ENCODE results near the gene CHRM2. TPM values are rescaled to one million over a fixed set of nuclear protein-coding genes. Genes with fewer than 3 reads are reported as not detected.

CHRM2 gene
- polyA plus RNA-seq, 4 donors: 2.5 to 3.9 (median 3.3) TPM

GRCh38 chr7:137018468-137018867 is 150.0 kb downstream of the CHRM2 start:
- DNase-seq (ENCODE audit: low read depth in 4 of 4, low spot score in 2 of 4): no peak

GRCh38 chr7:137020351-137020750 is 151.9 kb downstream of the CHRM2 start:
- peak in 1 of 4 donors; percentile 6 for DNase-seq (ENCODE audit: low read depth in 4 of 4, low spot score in 2 of 4)

- no peak for DNase-seq (ENCODE audit: low read depth in 4 of 4, low spot score in 2 of 4)
These were observed 157.2 kb downstream of the CHRM2 start for GRCh38 chr7:137025469-137026175.

GRCh38 chr7:137026176-137026500 is 157.7 kb downstream of the CHRM2 start:
- DNase-seq (ENCODE audit: low read depth in 4 of 4, low spot score in 2 of 4): no peak

- DNase-seq (ENCODE audit: low read depth in 4 of 4, low spot score in 2 of 4): no peak
These were observed 164.0 kb downstream of the CHRM2 start for GRCh38 chr7:137032436-137032835.

GRCh38 chr7:137036768-137037167 is 168.3 kb downstream of the CHRM2 start:
- no peak for DNase-seq (ENCODE audit: low read depth in 4 of 4, low spot score in 2 of 4)

GRCh38 chr7:137038706-137039105 is 170.3 kb downstream of the CHRM2 start:
- DNase-seq (ENCODE audit: low read depth in 4 of 4, low spot score in 2 of 4): no peak

GRCh38 chr7:137040745-137041144 is 172.3 kb downstream of the CHRM2 start:
- no peak for DNase-seq (ENCODE audit: low read depth in 4 of 4, low spot score in 2 of 4)

GRCh38 chr7:137045573-137045972 is 177.1 kb downstream of the CHRM2 start:
- no peak for DNase-seq (ENCODE audit: low read depth in 4 of 4, low spot score in 2 of 4)

GRCh38 chr7:137069249-137069963 is 201.0 kb downstream of the CHRM2 start:
- no peak for DNase-seq (ENCODE audit: low read depth in 4 of 4, low spot score in 2 of 4)
